ENCODE results near the gene PKP2. TPM values are rescaled to one million over a fixed set of nuclear protein-coding genes. Genes with fewer than 3 reads are reported as not detected.

The PKP2 gene
- total RNA-seq, 4 donors from 2014 or later, result 3.9 to 24.8 (median 14.7) TPM

DNA sequence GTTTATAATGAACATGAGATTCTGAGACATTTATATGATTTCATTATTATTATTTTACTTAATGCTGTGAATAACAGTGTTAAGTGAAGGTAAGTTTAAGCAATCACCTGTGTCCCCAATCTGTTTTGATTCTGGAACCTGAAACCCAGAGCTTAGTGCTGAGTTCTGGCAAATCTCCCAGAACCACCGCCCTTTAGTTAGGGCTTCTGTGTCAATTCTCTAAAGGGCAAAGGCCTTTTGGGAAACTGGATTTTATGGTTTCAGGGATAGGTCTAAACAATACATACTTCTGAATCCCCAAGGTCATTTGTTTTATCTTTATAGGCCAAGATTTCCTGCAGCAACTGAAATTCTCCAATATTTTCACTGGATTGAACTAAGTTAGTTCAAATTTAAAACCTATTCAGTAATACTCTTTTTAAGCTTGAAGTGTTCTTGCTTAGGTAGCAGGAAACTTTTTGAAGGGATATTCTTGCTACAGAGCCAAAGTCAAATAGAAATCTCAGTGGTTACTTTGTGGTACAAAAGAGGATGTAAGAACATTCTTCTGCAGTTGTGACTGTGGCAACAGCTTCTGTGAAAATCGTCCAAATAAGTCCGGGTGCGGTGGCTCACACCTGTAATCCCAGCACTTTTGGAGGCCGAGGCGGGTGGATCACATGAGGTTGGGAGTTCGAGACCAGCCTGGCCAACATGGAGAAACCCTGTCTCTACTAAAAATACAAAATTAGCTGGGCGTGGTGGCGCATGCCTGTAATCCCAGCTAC lies 10.0 kb upstream of the PKP2 start:
- DNase-seq (ENCODE audit: low spot score) (no peak), ATAC-seq (ENCODE audit: low FRiP score) (no peak)
- TF ChIP-seq, protein P1, sequence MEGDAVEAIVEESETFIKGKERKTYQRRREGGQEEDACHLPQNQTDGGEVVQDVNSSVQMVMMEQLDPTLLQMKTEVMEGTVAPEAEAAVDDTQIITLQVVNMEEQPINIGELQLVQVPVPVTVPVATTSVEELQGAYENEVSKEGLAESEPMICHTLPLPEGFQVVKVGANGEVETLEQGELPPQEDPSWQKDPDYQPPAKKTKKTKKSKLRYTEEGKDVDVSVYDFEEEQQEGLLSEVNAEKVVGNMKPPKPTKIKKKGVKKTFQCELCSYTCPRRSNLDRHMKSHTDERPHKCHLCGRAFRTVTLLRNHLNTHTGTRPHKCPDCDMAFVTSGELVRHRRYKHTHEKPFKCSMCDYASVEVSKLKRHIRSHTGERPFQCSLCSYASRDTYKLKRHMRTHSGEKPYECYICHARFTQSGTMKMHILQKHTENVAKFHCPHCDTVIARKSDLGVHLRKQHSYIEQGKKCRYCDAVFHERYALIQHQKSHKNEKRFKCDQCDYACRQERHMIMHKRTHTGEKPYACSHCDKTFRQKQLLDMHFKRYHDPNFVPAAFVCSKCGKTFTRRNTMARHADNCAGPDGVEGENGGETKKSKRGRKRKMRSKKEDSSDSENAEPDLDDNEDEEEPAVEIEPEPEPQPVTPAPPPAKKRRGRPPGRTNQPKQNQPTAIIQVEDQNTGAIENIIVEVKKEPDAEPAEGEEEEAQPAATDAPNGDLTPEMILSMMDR (IDR thresholded peaks at IDR 0.05), result no peak

DNA sequence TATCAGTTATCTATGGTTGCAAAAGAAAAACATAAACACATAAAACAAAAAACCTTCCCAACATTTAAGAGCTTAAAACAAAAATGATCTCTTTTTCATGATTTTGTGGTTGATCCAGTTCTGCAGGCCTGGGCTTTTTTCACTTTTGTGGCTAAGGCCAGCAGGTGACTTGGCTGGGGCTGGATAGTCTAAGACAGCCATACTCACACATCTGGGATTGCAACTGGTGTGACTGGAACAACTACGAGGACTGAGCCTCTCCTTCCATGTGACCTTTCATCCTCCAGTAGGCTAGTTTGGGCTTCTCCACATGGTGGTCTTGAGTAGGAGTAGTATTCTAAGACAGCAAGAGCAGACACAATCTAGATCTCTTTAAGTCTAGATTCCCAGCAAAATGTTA lies 7.2 kb upstream of the PKP2 start:
- ATAC-seq (ENCODE audit: low FRiP score) (no peak), DNase-seq (ENCODE audit: low spot score) (no peak)
- TF ChIP-seq, protein P1 (IDR thresholded peaks at IDR 0.05), result no peak

DNA sequence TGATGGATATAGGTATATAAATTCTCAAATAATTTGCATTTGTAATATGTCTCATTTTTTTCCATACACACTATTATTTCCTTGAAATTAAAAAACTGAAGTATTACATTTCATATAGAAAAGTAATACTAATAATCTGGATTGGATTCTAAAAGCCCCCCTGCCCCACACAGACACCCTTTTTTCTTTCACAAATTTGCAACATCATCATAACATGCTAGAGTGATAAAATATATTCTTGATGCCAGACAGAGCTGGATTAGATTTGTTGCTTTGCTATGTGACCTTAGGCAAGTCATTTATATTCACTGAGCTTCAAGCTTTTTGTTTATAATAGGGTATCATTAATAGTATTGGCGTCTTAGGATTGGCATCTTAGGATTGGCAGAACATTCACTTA lies 6.7 kb upstream of the PKP2 start:
- TF ChIP-seq, protein P1 (IDR thresholded peaks at IDR 0.05), result no peak
- DNase-seq (ENCODE audit: low spot score) (no peak), ATAC-seq (ENCODE audit: low FRiP score) (no peak)

DNA sequence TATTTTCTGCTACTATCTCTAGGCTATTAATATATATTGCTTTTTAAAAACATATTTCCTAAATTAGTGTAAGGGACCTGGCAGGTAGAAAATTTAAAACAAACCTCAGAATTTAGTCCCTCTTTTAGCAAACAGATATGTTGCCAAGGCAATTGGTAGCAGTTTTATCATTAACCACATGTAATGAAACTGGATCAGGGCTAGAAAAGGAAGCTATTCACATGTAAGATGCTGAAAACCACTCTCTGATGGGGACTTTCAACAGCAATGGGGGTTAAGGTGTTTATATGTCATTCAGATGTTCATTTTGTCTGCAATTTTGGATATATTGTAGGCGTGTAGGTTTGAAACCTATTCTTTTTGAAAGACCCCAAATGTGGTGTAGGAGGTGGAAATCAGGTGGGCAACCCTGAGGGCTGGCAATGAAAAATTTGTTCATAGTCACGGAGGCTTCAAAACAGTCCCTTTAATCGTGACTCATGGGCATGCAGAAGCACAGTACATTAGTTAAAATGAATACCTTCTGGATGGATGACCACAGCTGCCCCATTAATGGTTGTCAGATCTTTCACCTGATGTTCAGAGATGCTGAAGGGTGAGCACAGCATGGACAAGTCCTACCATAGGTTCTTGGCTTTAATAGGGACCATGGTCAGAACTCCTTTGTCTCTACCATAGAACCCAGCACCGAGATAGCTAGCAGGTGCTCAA lies 5.9 kb upstream of the PKP2 start:
- DNase-seq (ENCODE audit: low spot score), result no peak
- TF ChIP-seq, protein P1 (IDR thresholded peaks at IDR 0.05), result no peak
- ATAC-seq (ENCODE audit: low FRiP score), result no peak

DNA sequence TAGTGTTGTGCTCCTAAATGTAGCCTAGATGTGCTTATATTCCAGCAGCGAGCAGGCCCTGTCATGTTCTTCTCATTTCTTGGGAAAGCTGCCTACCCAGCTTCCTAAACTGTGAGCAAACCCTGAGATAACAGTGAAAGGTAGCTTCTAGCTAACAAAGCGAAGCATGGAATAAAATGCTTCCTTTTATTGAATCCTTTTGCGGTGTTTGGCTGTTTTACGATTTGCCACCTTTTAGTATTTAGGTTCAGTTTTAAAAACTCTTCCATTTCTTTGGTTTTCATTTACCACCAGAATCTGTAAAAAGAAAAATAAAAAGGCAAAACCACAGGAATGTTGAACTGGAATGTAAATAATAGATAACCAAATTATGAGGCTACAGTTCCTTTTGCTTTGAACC lies 5.0 kb upstream of the PKP2 start:
- no peak for DNase-seq (ENCODE audit: low spot score)
- TF ChIP-seq, protein P1 (IDR thresholded peaks at IDR 0.05), result no peak
- no peak for ATAC-seq (ENCODE audit: low FRiP score)

DNA sequence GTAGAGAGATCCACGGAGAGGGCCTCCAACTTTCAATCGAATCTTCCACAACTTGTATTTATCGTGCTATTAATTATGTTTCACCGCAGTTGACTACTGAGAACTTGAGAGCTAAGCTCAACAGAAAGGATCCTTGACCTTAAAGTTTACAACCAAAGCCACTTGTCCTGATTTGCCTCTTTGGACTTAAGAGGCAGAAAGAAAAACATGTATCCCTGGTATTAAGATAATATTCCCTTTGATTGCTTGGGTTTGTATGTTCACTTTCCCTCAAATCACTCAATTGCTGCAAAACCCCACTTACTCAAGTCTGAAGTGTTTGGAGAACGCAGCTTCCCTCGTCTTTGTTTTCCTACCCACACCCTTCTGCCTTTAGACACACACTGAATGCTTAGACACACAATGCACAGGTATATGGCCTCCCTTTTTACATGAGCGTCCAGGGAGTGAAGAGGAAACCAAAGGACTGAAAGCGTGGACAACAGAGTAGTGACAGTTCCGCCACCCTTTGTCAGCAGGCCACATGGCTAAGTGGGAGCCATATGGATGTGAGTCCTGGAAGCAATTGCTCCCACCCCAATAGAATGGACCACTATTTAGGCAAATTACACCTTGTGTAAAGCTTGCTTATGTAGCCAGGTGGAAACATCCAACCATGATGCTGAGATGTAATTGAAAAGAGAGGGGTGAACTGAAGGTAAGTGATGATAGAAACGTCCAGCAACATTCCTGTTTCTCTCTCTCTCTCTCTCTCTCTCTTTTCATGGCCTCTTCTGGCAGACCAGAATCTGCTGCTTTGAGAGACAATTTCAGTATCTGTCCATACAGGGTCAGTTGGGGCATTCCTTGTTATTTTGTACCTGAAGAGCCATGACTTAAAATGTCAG lies 1.4 kb upstream of the PKP2 start:
- DNase-seq (ENCODE audit: low spot score) (no peak), ATAC-seq (ENCODE audit: low FRiP score) (no peak)
- TF ChIP-seq, protein P1 (IDR thresholded peaks at IDR 0.05), result no peak
